H1 (cell line): ENCODE measurements around the gene UEVLD. TPM values are rescaled to one million over a fixed set of nuclear protein-coding genes. Genes with fewer than 3 reads are reported as not detected.

Source experiments
- CTCF ChIA-PET: fragments of 300-600 bp; sonication (Branson Sonifier 250); formaldehyde crosslinking; loops from one replicate; lab custom pipeline; 2021; ENCODE audit not compliant: partially characterized antibody; lab: Charles Lee
- POLR2A ChIA-PET: fragments of 300-600 bp; sonication (Branson Sonifier 250); formaldehyde crosslinking; loops from one replicate; lab custom pipeline; 2021; ENCODE audit warnings: inconsistent platforms; ENCODE audit not compliant: partially characterized antibody; lab: Charles Lee
- DNase-seq, 2 experiments: peaks; one replicate each; pipeline versions ENCODE4 v3.0.0 to v3.0.0-alpha.2; 2010 to 2022; ENCODE audit warnings: low spot score in 2 of 2, low read depth in 1 of 2, mixed read lengths in 1 of 2
- FAIRE-seq: peaks from 2 replicates; lab custom pipeline; 2011; peaks lifted over from hg19 to GRCh38; lab: Jason Lieb, UNC
- H2AFZ ChIP-seq: 2 replicates; pipeline ENCODE4 v1.8.1; 2012; ENCODE audit warnings: low read length, inconsistent platforms
- H2AK5ac ChIP-seq: 2 replicates; pipeline ENCODE4 v1.6.1; 2013; ENCODE audit warnings: low read depth, low read length
- H2BK120ac ChIP-seq: replicated peaks from 2 replicates; pipeline ENCODE3; 2013; ENCODE audit warnings: low read depth, low read length, inconsistent platforms
- H2BK12ac ChIP-seq: 2 replicates; pipeline ENCODE4 v1.6.1; 2013; ENCODE audit warnings: low read depth, low read length
- H2BK15ac ChIP-seq: 2 replicates; pipeline ENCODE4 v1.6.1; 2013; ENCODE audit warnings: low read length
- H2BK20ac ChIP-seq: 2 replicates; pipeline ENCODE4 v1.6.1; 2013; ENCODE audit warnings: low read length
- H2BK5ac ChIP-seq: 2 replicates; pipeline ENCODE4 v1.6.1; 2013; ENCODE audit warnings: low read depth, low read length
- H3K14ac ChIP-seq: 2 replicates; pipeline ENCODE4 v1.6.1; 2013; ENCODE audit warnings: inconsistent platforms; ENCODE audit not compliant: insufficient read length
- H3K18ac ChIP-seq: 2 replicates; pipeline ENCODE4 v1.6.1; 2013; ENCODE audit warnings: low read length; ENCODE audit errors: extremely low read depth
- H3K23ac ChIP-seq: 2 replicates; pipeline ENCODE4 v1.6.1; 2013; ENCODE audit warnings: inconsistent platforms; ENCODE audit not compliant: insufficient read length
- H3K23me2 ChIP-seq: 2 replicates; pipeline ENCODE4 v1.6.1; 2013; ENCODE audit warnings: low read depth, low read length
- H3K27ac ChIP-seq: 2 replicates; pipeline ENCODE4 v1.6.1; 2011; ENCODE audit warnings: low read depth, low read length, inconsistent platforms
- H3K27me3 ChIP-seq, 4 experiments: replicated peaks in 1 of 4; 1 replicate in 1 of 4; 2 replicates in 3 of 4; pipeline versions ENCODE4 v1.6.1 to v1.8.1; 2011 to 2013; ENCODE audit warnings: low read length in 3 of 4, mild to moderate bottlenecking in 3 of 4, inconsistent platforms in 2 of 4, mixed read lengths in 2 of 4, moderate library complexity in 1 of 4; ENCODE audit not compliant: control insufficient read depth in 3 of 4, insufficient read depth in 3 of 4; ENCODE audit errors: extremely low read depth in 1 of 4
- H3K36me3 ChIP-seq, 4 experiments: 2 replicates each; pipeline versions ENCODE4 v1.6.1 to v1.8.1; 2011 to 2013; ENCODE audit warnings: mild to moderate bottlenecking in 4 of 4, low read length in 3 of 4, moderate library complexity in 2 of 4, control low read depth in 1 of 4, inconsistent platforms in 1 of 4; ENCODE audit not compliant: insufficient read depth in 4 of 4, control insufficient read depth in 2 of 4
- H3K4ac ChIP-seq: replicated peaks from 2 replicates; pipeline ENCODE3; 2013; ENCODE audit warnings: low read length, low read depth, mixed read lengths, inconsistent platforms; ENCODE audit not compliant: insufficient read length
- H3K4me1 ChIP-seq, 4 experiments: replicated peaks in 1 of 4; 1 replicate in 1 of 4; 2 replicates in 3 of 4; pipeline versions ENCODE4 v1.6.1 to v1.8.1; 2011 to 2013; ENCODE audit warnings: low read length in 3 of 4, inconsistent platforms in 2 of 4, mixed read lengths in 1 of 4; ENCODE audit not compliant: insufficient read depth in 4 of 4, control insufficient read depth in 3 of 4
- H3K4me2 ChIP-seq, 2 experiments: 2 replicates each; pipeline versions ENCODE4 v1.6.1 to v1.8.1; 2011 to 2013; ENCODE audit warnings: low read depth in 2 of 2, low read length in 2 of 2, control low read depth in 1 of 2, inconsistent platforms in 1 of 2, mild to moderate bottlenecking in 1 of 2; ENCODE audit not compliant: insufficient read depth in 1 of 2
- H3K4me3 ChIP-seq, 4 experiments: fragments of 200-600, 300-600 bp in 1 of 4; sonication (generic), shearing (Covaris generic), sonication (Bioruptor Twin) in 1 of 4; 2 replicates each; pipeline versions ENCODE4 v1.5.1 to v1.8.1; 2011 to 2016; ENCODE audit warnings: low read length in 4 of 4, low read depth in 3 of 4, control low read depth in 2 of 4, inconsistent platforms in 2 of 4, mild to moderate bottlenecking in 2 of 4, mixed read lengths in 1 of 4, moderate library complexity in 1 of 4; ENCODE audit not compliant: insufficient read depth in 2 of 4; ENCODE audit errors: extremely low read depth in 1 of 4
- H3K56ac ChIP-seq: replicated peaks from 2 replicates; pipeline ENCODE3; 2013; ENCODE audit warnings: low read depth, mild to moderate bottlenecking, mixed read lengths, low read length, inconsistent platforms; ENCODE audit not compliant: insufficient read length
- H3K79me1 ChIP-seq: 2 replicates; pipeline ENCODE4 v1.6.1; 2013; ENCODE audit warnings: low read depth, low read length, control low read depth
- H3K79me2 ChIP-seq, 2 experiments: 2 replicates each; pipeline versions ENCODE4 v1.6.1 to v1.8.1; 2012 to 2013; ENCODE audit warnings: low read length in 2 of 2, mild to moderate bottlenecking in 2 of 2, inconsistent platforms in 1 of 2; ENCODE audit not compliant: insufficient read depth in 2 of 2, control insufficient read depth in 1 of 2
- H3K9ac ChIP-seq, 4 experiments: replicated peaks in 1 of 4; 1 replicate in 1 of 4; 2 replicates in 3 of 4; pipeline versions ENCODE4 v1.6.1 to v1.8.1; 2011 to 2013; ENCODE audit warnings: low read depth in 3 of 4, low read length in 3 of 4, control low read depth in 2 of 4, mild to moderate bottlenecking in 2 of 4, moderate library complexity in 2 of 4, inconsistent platforms in 1 of 4; ENCODE audit errors: extremely low read depth in 1 of 4
- H3K9me3 ChIP-seq, 2 experiments: 2 replicates each; pipeline versions ENCODE4 v1.6.1 to v1.8.1; 2012 to 2013; ENCODE audit warnings: mild to moderate bottlenecking in 2 of 2, moderate library complexity in 2 of 2, control low read depth in 1 of 2, inconsistent platforms in 1 of 2, low read depth in 1 of 2, low read length in 1 of 2, mixed read lengths in 1 of 2; ENCODE audit not compliant: insufficient read depth in 2 of 2
- H4K20me1 ChIP-seq, 2 experiments: replicated peaks in 1 of 2; 2 replicates each; pipeline versions ENCODE3 to v1.8.1; 2011 to 2013; ENCODE audit warnings: inconsistent platforms in 2 of 2, low read length in 2 of 2, mild to moderate bottlenecking in 1 of 2; ENCODE audit not compliant: insufficient read depth in 2 of 2, control insufficient read depth in 1 of 2
- H4K5ac ChIP-seq: 2 replicates; pipeline ENCODE4 v1.6.1; 2013; ENCODE audit warnings: low read length, low read depth, mixed read lengths, inconsistent platforms; ENCODE audit not compliant: insufficient read length
- H4K8ac ChIP-seq: 2 replicates; pipeline ENCODE4 v1.8.0; 2013; ENCODE audit warnings: mild to moderate bottlenecking, moderate library complexity, low read length, inconsistent platforms; ENCODE audit not compliant: insufficient read depth; ENCODE audit errors: extremely low read depth
- H4K91ac ChIP-seq: replicated peaks from 2 replicates; pipeline ENCODE3; 2013; ENCODE audit warnings: low read length, mixed read lengths, inconsistent platforms; ENCODE audit not compliant: insufficient read length
- GTF2F1 ChIP-seq: IDR thresholded peaks from 2 replicates; pipeline ENCODE4 v1.6.1; 2012; ENCODE audit warnings: low read depth, low read length, improper control_type of control experiment, borderline replicate concordance
- PHF8 ChIP-seq: fragments of 200-600 bp; sonication (generic); conservative IDR thresholded peaks from 2 replicates; pipeline ENCODE4 v1.7.1; 2012; ENCODE audit warnings: low read depth, mild to moderate bottlenecking, inconsistent platforms, low read length, moderate library complexity
- POLR2A ChIP-seq, 2 experiments: IDR thresholded peaks; 1 replicate in 1 of 2; 2 replicates in 1 of 2; pipeline ENCODE4 v1.6.1; 2011; ENCODE audit warnings: low read depth in 2 of 2, low read length in 2 of 2, mild to moderate bottlenecking in 2 of 2; ENCODE audit errors: control extremely low read depth in 1 of 2
- RFX5 ChIP-seq: IDR thresholded peaks from 2 replicates; pipeline ENCODE4 v1.6.1; 2011; ENCODE audit warnings: low read depth, low read length, improper control_type of control experiment, borderline replicate concordance
- SRF ChIP-seq: IDR thresholded peaks from 2 replicates; pipeline ENCODE4 v1.6.1; 2011; ENCODE audit warnings: mild to moderate bottlenecking, low read depth, low read length, moderate library complexity
- WGBS, 2 experiments: shearing (Covaris generic) in 1 of 2; methylation state at CpG; one replicate each; pipeline versions ENCODE4 v1.1.6 to v1.1.7; 2013 to 2015; ENCODE audit warnings: low lambda C conversion rate in 2 of 2, mixed read lengths in 2 of 2, inconsistent platforms in 1 of 2, low coverage in 1 of 2, missing lambda C conversion rate in 1 of 2; ENCODE audit not compliant: insufficient replicate concordance in 2 of 2, insufficient coverage in 1 of 2, insufficient read length in 1 of 2; ENCODE audit errors: extremely low coverage in 1 of 2, missing lambda C conversion rate in 1 of 2; 5-methylcytosine and 5-hydroxymethylcytosine counted together
- polyA plus RNA-seq, 7 experiments: library from polyadenylated mRNA; depleted of rRNA in 3 of 7; stranded (reverse) in 5 of 7; unstranded in 2 of 7; fragments of >200 nt in 5 of 7; fragments of 200-250 nt in 2 of 7; gene quantifications; 1 replicate in 5 of 7; 2 replicates in 1 of 7; 4 replicates in 1 of 7; pipeline versions ENCODE4 v1.2.1 to v1.2.3, GENCODE V29; 2011 to 2013; ENCODE audit warnings: missing spikeins in 2 of 7, mixed read lengths in 2 of 7
- total RNA-seq: library from RNA; stranded (reverse); fragmentation: NEBNext Ultra II Directional; extraction: Animal tissue kit (Norgen Biotek cat#: 25700); gene quantifications from 2 replicates; pipeline ENCODE4 v1.2.1, GENCODE V29; 2021

The UEVLD gene
- total and polyA plus RNA-seq, 2 of the 8 experiments (the other 6 are each of a cell fraction or from before 2014, with no cell fraction given): 4.1 to 7.3 TPM

DNA sequence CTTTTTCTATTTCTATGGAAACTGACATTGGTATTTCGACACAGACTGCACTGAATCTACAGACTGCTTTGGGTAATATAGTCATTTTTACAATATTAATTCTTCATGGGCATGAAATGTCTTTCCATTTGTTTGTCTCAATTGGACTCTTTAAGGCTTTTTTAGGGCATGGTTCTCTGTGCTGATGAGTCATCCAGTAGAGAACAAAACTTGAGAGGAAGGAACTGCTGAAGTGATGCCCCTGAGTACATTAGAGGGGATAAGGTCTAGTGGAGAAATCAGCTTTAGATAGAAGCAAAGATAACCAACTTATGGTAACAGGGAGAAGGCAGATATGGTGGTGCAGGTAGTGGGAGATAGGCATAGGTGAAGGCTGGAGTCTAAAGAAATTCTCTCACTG, 86.9 kb downstream of the UEVLD start:
- no peak overlapping the region for H3K14ac ChIP-seq
- H3K36me3 ChIP-seq: peaks cover 3 to 32% (median 19%) of the 10 kb centered on the region in 4 experiments; a peak in 7 of 8 replicates
- H2BK12ac ChIP-seq: no peak overlapping the region
- no peak overlapping the region for H2BK5ac ChIP-seq
- no peak for DNase-seq
- H3K79me1 ChIP-seq: no peaks in the 10 kb centered on the region
- H3K4me1 ChIP-seq: no peaks in the 10 kb centered on the region
- ChIA-PET POLR2A (interaction anchor here (0.5 kb wide), 1 partner anchor 221 kb away, joined by 3 read pairs; no protein-coding TSS in a partner anchor), CTCF (interaction anchor here (1.5 kb wide), 1 partner anchor 10 kb away, joined by 4 read pairs; no protein-coding TSS in a partner anchor)
- H3K18ac ChIP-seq: no peak overlapping the region
- H2BK20ac ChIP-seq: no peak overlapping the region
- no peaks in the 10 kb centered on the region for H3K79me2 ChIP-seq
- no peak overlapping the region for H3K4me2 ChIP-seq
- H4K91ac ChIP-seq: no peak overlapping the region
- no peak overlapping the region for H2BK15ac ChIP-seq
- H3K9me3 ChIP-seq: no peaks in the 10 kb centered on the region
- H3K27ac ChIP-seq: no peak overlapping the region
- no peak overlapping the region for H3K4ac ChIP-seq
- H2BK120ac ChIP-seq: no peak overlapping the region
- H3K23ac ChIP-seq: no peak overlapping the region
- H4K8ac ChIP-seq: no peak overlapping the region
- H3K56ac ChIP-seq: no peak overlapping the region
- no peak overlapping the region for H3K4me3 ChIP-seq
- H3K23me2 ChIP-seq: no peaks in the 10 kb centered on the region
- no peak overlapping the region for H4K5ac ChIP-seq
- no peak overlapping the region for H2AK5ac ChIP-seq
- H3K27me3 ChIP-seq: no peaks in the 10 kb centered on the region
- H2AFZ ChIP-seq: no peak overlapping the region
- 74% methylated on average over 1 of the region's 1 CpG; no CpG with 5 or more reads in 1 of the 2 experiments for WGBS, 2 experiments
- H4K20me1 ChIP-seq: peaks cover 0 to 1% of the 10 kb centered on the region in 2 experiments
- FAIRE-seq: no peak
- no peak overlapping the region for H3K9ac ChIP-seq
- TF ChIP-seq GTF2F1: no peak
- no peak for TF ChIP-seq POLR2A (IDR thresholded peaks at IDR 0.05; ENCODE audit: control extremely low read depth in 1 of 2, low read depth in 2 of 2, low read length in 2 of 2)
- no peak for TF ChIP-seq PHF8
- TF ChIP-seq RFX5: no peak
- TF ChIP-seq SRF: no peak
